K562 (cell line): ENCODE results near the gene CTNNBL1. TPM values are rescaled to one million over a fixed set of nuclear protein-coding genes. Genes with fewer than 3 reads are reported as not detected.

Experiments
- ATAC-seq: fragments of 200-7000 bp; cut with Tn5 transposase; 3 replicates; pipeline ENCODE4 v1.9.1; 2020; ENCODE audit warnings: moderate library complexity
- BruUV-seq: library from RNA; stranded (reverse); fragments of 400-500 nt; replicated peaks from 2 replicates; lab custom pipeline; 2021; lab: Mats Ljungman, UMichigan
- CTCF ChIA-PET: fragments of 300-600 bp; formaldehyde crosslinking; extraction: SDS; loops from one replicate; lab custom pipeline; 2021; ENCODE audit warnings: low intra/inter-chr PET ratio; lab: Yijun Ruan, JAX
- POLR2A ChIA-PET: fragments of 300-600, 350-650 bp; sonication (Branson Sonifier 250); formaldehyde crosslinking; extraction: SDS; loops from one replicate; lab custom pipeline; 2021; ENCODE audit warnings: antibody characterized with exemption, inconsistent platforms; lab: Yijun Ruan, JAX
- DNase-seq, 4 experiments: peaks; one replicate each; pipeline versions ENCODE4 v3.0.0 to v3.0.0-alpha.2; 2011 to 2018; ENCODE audit warnings: low spot score in 3 of 4, mixed read lengths in 3 of 4; ENCODE audit errors: extremely low read depth in 1 of 4
- FAIRE-seq: peaks from 2 replicates; lab custom pipeline; 2011; peaks lifted over from hg19 to GRCh38; lab: Jason Lieb, UNC
- H2AFZ ChIP-seq: 2 replicates; pipeline ENCODE4 v1.6.0; 2011; ENCODE audit warnings: low read depth, low read length, control low read depth, inconsistent platforms
- H3K27ac ChIP-seq: fragments of 200-600 bp; 3 replicates; pipeline ENCODE4 v1.8.0; 2011; ENCODE audit warnings: low read depth, mild to moderate bottlenecking, control low read depth, inconsistent platforms, low read length, moderate library complexity, mixed read lengths; ENCODE audit errors: extremely low read depth
- H3K27me3 ChIP-seq, 2 experiments: fragments of 300-600 bp in 1 of 2; 2 replicates in 1 of 2; 3 replicates in 1 of 2; pipeline versions ENCODE4 v1.6.0 to v1.8.0; 2011; ENCODE audit warnings: inconsistent platforms in 2 of 2, low read length in 2 of 2, mild to moderate bottlenecking in 1 of 2, mixed read lengths in 1 of 2, moderate library complexity in 1 of 2; ENCODE audit not compliant: control insufficient read depth in 2 of 2, insufficient read depth in 2 of 2
- H3K36me3 ChIP-seq: fragments of 300-600 bp; 3 replicates; pipeline ENCODE4 v1.8.0; 2011; ENCODE audit warnings: mild to moderate bottlenecking, low read length, inconsistent platforms; ENCODE audit not compliant: control insufficient read depth, insufficient read depth
- H3K4me1 ChIP-seq, 2 experiments: fragments of 200-600 bp in 1 of 2; replicated peaks in 1 of 2; 2 replicates in 1 of 2; 3 replicates in 1 of 2; pipeline versions ENCODE4 v1.5.1 to v1.8.0; 2011; ENCODE audit warnings: inconsistent platforms in 2 of 2, low read length in 2 of 2, mild to moderate bottlenecking in 1 of 2, mixed read lengths in 1 of 2, moderate library complexity in 1 of 2; ENCODE audit not compliant: control insufficient read depth in 2 of 2, insufficient read depth in 2 of 2
- H3K4me2 ChIP-seq: 2 replicates; pipeline ENCODE4 v1.6.1; 2011; ENCODE audit warnings: low read length, control low read depth, inconsistent platforms, mixed read lengths; ENCODE audit not compliant: insufficient read depth
- H3K4me3 ChIP-seq: fragments of 200-600 bp; sonication (generic), shearing (Covaris generic); 2 replicates; pipeline ENCODE4 v1.5.1; 2016; ENCODE audit warnings: control low read depth, inconsistent platforms
- H3K79me2 ChIP-seq: fragments of 200-600 bp; 3 replicates; pipeline ENCODE4 v1.8.0; 2011; ENCODE audit warnings: low read length, inconsistent platforms; ENCODE audit not compliant: control insufficient read depth, insufficient read depth
- H3K9ac ChIP-seq, 2 experiments: 2 replicates each; pipeline versions ENCODE4 v1.6.0 to v1.6.1; 2011; ENCODE audit warnings: low read depth in 2 of 2, low read length in 2 of 2, control low read depth in 1 of 2, inconsistent platforms in 1 of 2, mild to moderate bottlenecking in 1 of 2, mixed read lengths in 1 of 2; ENCODE audit not compliant: insufficient read depth in 1 of 2
- H3K9me1 ChIP-seq: one replicate; pipeline ENCODE4 v1.6.0; 2011; ENCODE audit warnings: inconsistent platforms, mild to moderate bottlenecking, low read length, moderate library complexity; ENCODE audit not compliant: control insufficient read depth, insufficient read depth
- H3K9me3 ChIP-seq: replicated peaks from 2 replicates; pipeline ENCODE4 v1.5.1; 2011; ENCODE audit warnings: low read depth, low read length, inconsistent platforms; ENCODE audit not compliant: control insufficient read depth, insufficient read depth
- H4K20me1 ChIP-seq: replicated peaks from 2 replicates; pipeline ENCODE4 v1.6.1; 2011; ENCODE audit warnings: low read length, inconsistent platforms, mixed read lengths; ENCODE audit not compliant: control insufficient read depth, insufficient read depth
- CEBPB ChIP-seq: fragments of 450-650 bp; IDR thresholded peaks from 2 replicates; pipeline ENCODE4 v1.6.1; 2016; ENCODE audit warnings: missing genetic modification characterization, missing compliant biosample characterization
- FOXP1 ChIP-seq: sonication (generic); formaldehyde crosslinking; IDR thresholded peaks from 2 replicates; pipeline ENCODE4 v1.8.0; 2022; ENCODE audit warnings: mild to moderate bottlenecking, missing genetic modification reagents
- GTF2A2 ChIP-seq: IDR thresholded peaks from 2 replicates; pipeline ENCODE4 v1.6.1; 2016; ENCODE audit warnings: mild to moderate bottlenecking, missing genetic modification characterization, missing compliant biosample characterization
- MTA3 ChIP-seq: fragments of 450-650 bp; formaldehyde crosslinking; IDR thresholded peaks from 2 replicates; pipeline ENCODE4 v1.6.1; 2017; ENCODE audit warnings: mild to moderate bottlenecking, borderline replicate concordance
- NBN ChIP-seq: fragments of 450-650 bp; IDR thresholded peaks from 2 replicates; pipeline ENCODE4 v1.6.1; 2016; ENCODE audit warnings: low read depth, mild to moderate bottlenecking
- TSC22D4 ChIP-seq: fragments of 450-650 bp; IDR thresholded peaks from 2 replicates; pipeline ENCODE4 v1.6.1; 2016; ENCODE audit warnings: missing genetic modification characterization, missing biosample characterization, control low read depth
- WGBS: fragments of 100-300 bp; shearing (Covaris generic); methylation state at CpG from one replicate; pipeline ENCODE4 v1.1.6; 2016; ENCODE audit warnings: low coverage, mixed read lengths; ENCODE audit not compliant: insufficient coverage; ENCODE audit errors: missing lambda C conversion rate; 5-methylcytosine and 5-hydroxymethylcytosine counted together
- in situ Hi-C: fragments of 300-500 bp; cut with MboI; formaldehyde crosslinking; loops from 4 replicates; pipeline ENCODE4 v1.15.0; 2018; ENCODE audit warnings: inconsistent platforms, mixed read lengths
- intact Hi-C: fragments of 100-400 bp; cut with micrococcal nuclease; formaldehyde crosslinking; loops from 2 replicates; pipeline ENCODE4 v1.14.2; 2022
- polyA plus RNA-seq, 8 experiments: library from polyadenylated mRNA; depleted of rRNA in 4 of 8; stranded (reverse) in 5 of 8; unstranded in 3 of 8; fragments of >200 nt; fragmentation: Nextera tagmentation in 2 of 8; fragmentation: Illumina TruSeq in 1 of 8; extraction: Ambion mirVana in 2 of 8; extraction: Trizol in 1 of 8; gene quantifications; 2 replicates each; pipeline versions ENCODE4 v1.2.1 to v1.2.3, GENCODE V29; 2011 to 2014; ENCODE audit warnings: inconsistent platforms in 1 of 8, missing spikeins in 1 of 8
- total RNA-seq, 7 experiments: library from RNA; depleted of rRNA in 6 of 7; stranded (reverse); fragments of >200 nt in 6 of 7; fragmentation: Illumina TruSeq in 2 of 7; extraction: Trizol in 2 of 7; gene quantifications; 2 replicates each; pipeline versions ENCODE4 v1.2.1 to v1.2.3, GENCODE V29; 2011 to 2021; ENCODE audit warnings: low replicate concordance in 1 of 7

The CTNNBL1 gene
- total and polyA plus RNA-seq, 9 of the 15 experiments (the other 6 are each of a cell fraction or from before 2014, with no cell fraction given): 32.4 to 85.6 (median 43.6) TPM

GRCh38 chr20:37875460-37876175 is 181.8 kb downstream of the CTNNBL1 start:
- no peak for TF ChIP-seq GTF2A2 (tag)
- no peak for TF ChIP-seq FOXP1
- TF ChIP-seq TSC22D4 (tag): no peak
- no peak for TF ChIP-seq NBN
- TF ChIP-seq CEBPB (tag): no peak
- TF ChIP-seq, all 486 proteins: peak for 0
- no peak for DNase-seq
- Histone ChIP-seq H4K20me1 (0 out of 2 replicates have a peak, but pooled peaks cover 13% of the 10 kb centered on the region), H3K27ac (no peak overlapping the region), H3K9me1 (no peaks in the 10 kb centered on the region), H2AFZ (no peak overlapping the region), H3K4me2 (no peak overlapping the region), H3K4me3 (no peak overlapping the region), H3K79me2 (no peaks in the 10 kb centered on the region), H3K36me3 (peaks cover 2% of the 10 kb centered on the region; the same call in 1 of the 3 replicates), H3K27me3 (peaks cover 2 to 22% of the 10 kb centered on the region in 2 experiments; a peak in 4 of 5 replicates), H3K9ac (no peak overlapping the region), H3K9me3 (no peaks in the 10 kb centered on the region), H3K4me1 (peaks cover under 1 to 2% of the 10 kb centered on the region in 2 experiments; a peak in 2 of 5 replicates)
- ATAC-seq: no peak
- CTCF ChIA-PET: no interaction called here
- intact Hi-C loops (no loop called here), in situ Hi-C loops (no loop called here)
- WGBS: 46% methylated on average over 24 of the region's 24 CpGs
- no peak for FAIRE-seq
- POLR2A ChIA-PET: no interaction called here
- no TSS peak for BruUV-seq

DNA sequence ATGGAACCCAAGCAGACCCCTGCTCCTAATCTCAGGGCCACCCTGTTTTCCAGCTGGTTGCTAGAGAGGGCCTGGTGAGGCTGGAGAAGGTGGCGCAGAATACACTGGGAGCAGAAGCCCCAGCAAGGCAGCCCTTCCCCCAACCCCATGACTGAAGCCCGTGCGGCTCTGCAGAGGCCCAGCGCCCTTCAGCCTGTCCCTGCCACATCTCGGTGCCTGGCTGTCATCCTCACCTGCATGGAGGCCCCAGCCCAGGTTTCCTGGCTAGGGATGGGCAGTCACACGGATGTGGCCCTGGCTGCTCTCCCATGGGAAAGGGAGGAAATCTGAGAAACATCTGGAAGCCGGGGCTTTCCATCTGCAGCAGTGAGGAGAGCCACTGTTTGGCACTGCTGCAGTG is 183.0 kb downstream of the CTNNBL1 start:
- H2AFZ ChIP-seq: no peak overlapping the region
- no peak for TF ChIP-seq MTA3
- TF ChIP-seq, all 486 proteins: peak for 0
- Histone ChIP-seq H3K36me3 (peaks cover 2% of the 10 kb centered on the region; the same call in 1 of the 3 replicates), H3K79me2 (no peaks in the 10 kb centered on the region), H3K4me2 (no peak overlapping the region), H4K20me1 (peaks cover 14% of the 10 kb centered on the region; the same call in 1 of the 2 replicates), H3K27ac (no peak overlapping the region), H3K9ac (no peak overlapping the region), H3K9me1 (no peaks in the 10 kb centered on the region), H3K4me1 (peaks cover 10 to 11% of the 10 kb centered on the region in 2 experiments; a peak in 4 of 5 replicates), H3K4me3 (no peak overlapping the region), H3K9me3 (no peaks in the 10 kb centered on the region), H3K27me3 (peaks cover 12 to 35% of the 10 kb centered on the region in 2 experiments)
- DNase-seq: no peak
- ATAC-seq: no peak
- ChIA-PET CTCF (no interaction called here), POLR2A (interaction anchor here (0.5 kb wide), 1 partner anchor 221 kb away, joined by 3 read pairs; no protein-coding TSS in a partner anchor)
- 13% methylated on average over 5 of the region's 7 CpGs for WGBS
- in situ Hi-C loops (no loop called here), intact Hi-C loops (no loop called here)
- BruUV-seq: no TSS peak
- no peak for FAIRE-seq
